Left renal pelvis (tissue), 4 donors: ENCODE results near the gene BEST2. TPM values are rescaled to one million over a fixed set of nuclear protein-coding genes. Genes with fewer than 3 reads are reported as not detected.

Experiments
- DNase-seq, 4 donors: peaks; one replicate each; pipeline ENCODE4 v3.0.0-alpha.2; 2013; ENCODE audit warnings: low read depth in 4 of 4, low spot score in 3 of 4
- polyA plus RNA-seq, 4 donors: library from polyadenylated mRNA; unstranded; fragments of 120-200 nt; gene quantifications; one replicate each; pipeline ENCODE4 v1.2.1, GENCODE V29; 2013; ENCODE audit not compliant: insufficient read length in 4 of 4

Gene BEST2
- polyA plus RNA-seq, 4 donors = 0.23 TPM; not detected in 3

- DNase-seq = no peak
Measured at GRCh38 chr19:12766051-12766521, 14.5 kb downstream of the BEST2 start.

DNA sequence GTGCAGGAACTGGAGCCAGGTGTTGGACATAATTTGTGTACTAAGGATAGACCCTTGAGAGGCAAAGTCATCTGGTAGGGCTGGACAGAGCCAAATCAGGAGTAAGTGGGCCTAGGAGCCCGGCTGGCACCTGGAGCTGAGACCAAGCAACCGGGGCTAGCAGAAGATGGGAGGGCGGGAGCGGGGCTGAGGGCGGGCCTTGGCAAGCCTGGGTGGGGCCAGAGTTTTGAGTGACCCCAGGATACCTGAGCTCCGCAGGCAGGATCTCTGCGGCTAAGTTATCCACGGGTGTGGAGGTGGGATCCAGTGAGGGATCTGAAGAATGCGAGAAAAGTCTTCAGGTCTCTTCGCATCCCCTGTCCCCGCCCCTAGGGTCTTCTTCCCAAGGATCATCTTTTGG lies 15.6 kb downstream of the BEST2 start:
- no peak for DNase-seq

GRCh38 chr19:12767666-12768065 lies 16.1 kb downstream of the BEST2 start:
- DNase-seq = no peak

DNA sequence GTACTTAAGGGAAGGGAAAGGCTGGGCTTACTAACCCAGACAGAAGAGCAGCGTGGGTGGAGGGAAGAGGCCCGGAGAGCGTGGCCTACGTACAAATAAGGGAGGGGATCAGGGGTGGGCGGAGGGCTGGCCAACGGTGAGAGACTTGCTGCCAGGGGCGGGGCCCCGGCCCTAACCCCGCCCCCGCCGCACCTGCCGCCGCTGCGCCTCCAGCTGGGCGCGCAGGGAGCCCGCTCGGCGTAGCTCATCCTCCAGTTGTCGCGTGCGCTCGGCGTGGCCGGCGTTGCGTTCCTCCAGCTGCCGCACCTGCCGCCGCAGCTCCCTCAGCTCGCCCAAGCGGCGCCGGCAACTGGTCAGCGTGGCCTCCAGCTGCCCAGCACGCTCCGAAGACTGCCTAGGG lies 18.1 kb downstream of the BEST2 start:
- DNase-seq = no peak

DNA sequence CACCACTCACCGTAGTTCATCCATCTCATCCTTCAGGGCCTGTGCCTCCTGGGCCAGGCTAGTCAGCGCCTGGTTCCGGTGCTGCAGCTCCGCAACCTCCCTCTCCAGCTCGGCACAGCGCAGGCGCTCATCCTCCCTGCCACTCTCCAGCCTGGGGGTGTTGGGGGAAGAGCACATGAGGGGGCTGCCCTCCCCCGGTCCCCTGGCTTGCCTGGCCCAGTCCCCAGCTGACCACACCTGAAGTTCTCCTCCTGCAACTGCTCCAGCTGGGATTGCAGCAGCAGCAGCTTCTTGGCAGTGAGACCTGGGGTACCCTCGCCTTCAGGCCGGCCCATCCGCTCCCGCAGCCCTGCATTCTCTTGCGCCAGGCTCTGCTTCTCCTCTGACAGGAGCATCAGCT lies 19.3 kb downstream of the BEST2 start:
- no peak for DNase-seq

GRCh38 chr19:12772323-12772722 lies 20.7 kb downstream of the BEST2 start:
- DNase-seq = no peak

DNA sequence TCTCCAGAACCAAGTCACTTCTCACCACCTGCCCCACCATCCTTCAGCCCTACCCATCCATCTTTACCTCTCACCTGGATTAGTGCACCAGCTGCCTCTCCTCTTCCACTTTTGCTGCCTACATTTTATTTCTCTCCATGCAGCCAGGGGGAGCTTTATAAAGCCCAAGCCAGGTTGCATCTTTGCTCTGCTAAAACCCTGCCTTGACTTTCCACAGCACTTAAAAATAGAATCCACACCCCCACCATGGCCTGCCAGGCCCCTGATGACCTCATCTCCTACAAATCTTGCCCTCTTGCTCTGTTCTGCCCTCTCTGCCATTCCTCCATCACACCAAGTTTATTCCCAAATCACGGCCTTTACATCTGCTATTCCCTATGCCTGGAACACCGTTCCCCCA lies 22.0 kb downstream of the BEST2 start:
- DNase-seq = no peak

DNA sequence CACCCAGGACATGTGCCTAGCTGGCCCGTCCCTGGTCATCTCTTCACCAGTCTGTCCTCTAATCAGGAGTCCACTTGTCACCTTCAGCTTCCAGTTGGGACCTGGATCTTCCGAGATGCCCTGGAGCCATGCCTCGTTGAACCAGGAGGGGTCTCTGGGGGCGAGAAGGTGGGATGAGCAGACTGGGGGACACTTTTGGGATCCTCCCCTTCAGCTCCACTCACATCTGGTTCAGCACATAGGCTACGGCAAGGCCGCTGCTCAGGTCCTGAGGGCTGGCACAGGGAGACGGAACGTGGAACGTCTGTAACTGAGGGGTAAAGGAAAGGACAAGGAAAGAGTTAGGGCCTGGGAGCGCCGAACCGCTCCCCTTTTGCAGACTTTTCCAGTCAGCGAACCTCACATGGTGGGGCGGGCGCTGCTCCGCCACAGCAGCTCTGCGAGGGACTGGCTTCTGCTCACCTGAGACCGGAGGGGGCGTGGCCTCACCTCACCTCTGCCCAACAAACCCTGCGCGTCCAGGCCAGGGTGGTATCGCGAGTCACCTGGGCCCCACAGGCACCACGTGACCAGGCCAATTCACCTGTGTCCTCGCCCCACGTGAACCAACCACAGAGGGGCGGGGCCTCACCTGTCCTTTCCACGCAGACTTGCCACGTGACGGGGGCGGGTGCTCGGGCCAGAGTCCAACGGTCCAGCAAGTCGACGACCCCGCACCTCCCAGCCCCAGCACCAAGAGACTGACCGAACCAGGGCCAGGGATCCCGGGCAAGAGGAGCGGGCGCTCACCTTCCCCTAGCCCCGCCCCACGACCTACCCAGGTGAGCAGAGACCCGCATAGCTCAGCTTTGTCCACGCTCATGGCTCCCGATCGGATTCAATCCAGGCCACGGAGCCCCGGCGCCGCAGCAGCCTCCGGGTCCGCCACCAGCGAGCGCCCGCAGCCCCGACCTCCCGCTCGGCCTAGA lies 23.3 kb downstream of the BEST2 start, which contains the start of gene HOOK2:
Gene HOOK2 (minus strand): TSS at position 965 of the 968 bp plus-strand sequence. CDS start 103 bp downstream, at position 862.
- no peak for DNase-seq

- DNase-seq = no peak
Measured at GRCh38 chr19:12777217-12778016, 25.8 kb downstream of the BEST2 start.

GRCh38 chr19:12778017-12778904 lies 26.7 kb downstream of the BEST2 start:
- no peak for DNase-seq

DNA sequence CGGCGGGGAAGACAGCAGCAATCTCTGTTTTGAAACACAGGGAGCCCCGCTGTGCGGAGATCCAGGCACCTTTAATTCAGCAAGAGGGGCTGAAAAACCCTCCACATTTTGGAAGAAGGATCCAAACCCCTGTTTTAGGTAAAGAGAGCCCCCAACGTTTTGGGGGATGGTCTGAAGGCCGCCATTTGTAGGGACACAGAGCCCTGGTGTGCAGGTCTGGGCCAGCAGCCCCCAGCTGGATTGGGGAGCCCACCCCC lies 27.2 kb downstream of the BEST2 start:
- no peak for DNase-seq

DNA sequence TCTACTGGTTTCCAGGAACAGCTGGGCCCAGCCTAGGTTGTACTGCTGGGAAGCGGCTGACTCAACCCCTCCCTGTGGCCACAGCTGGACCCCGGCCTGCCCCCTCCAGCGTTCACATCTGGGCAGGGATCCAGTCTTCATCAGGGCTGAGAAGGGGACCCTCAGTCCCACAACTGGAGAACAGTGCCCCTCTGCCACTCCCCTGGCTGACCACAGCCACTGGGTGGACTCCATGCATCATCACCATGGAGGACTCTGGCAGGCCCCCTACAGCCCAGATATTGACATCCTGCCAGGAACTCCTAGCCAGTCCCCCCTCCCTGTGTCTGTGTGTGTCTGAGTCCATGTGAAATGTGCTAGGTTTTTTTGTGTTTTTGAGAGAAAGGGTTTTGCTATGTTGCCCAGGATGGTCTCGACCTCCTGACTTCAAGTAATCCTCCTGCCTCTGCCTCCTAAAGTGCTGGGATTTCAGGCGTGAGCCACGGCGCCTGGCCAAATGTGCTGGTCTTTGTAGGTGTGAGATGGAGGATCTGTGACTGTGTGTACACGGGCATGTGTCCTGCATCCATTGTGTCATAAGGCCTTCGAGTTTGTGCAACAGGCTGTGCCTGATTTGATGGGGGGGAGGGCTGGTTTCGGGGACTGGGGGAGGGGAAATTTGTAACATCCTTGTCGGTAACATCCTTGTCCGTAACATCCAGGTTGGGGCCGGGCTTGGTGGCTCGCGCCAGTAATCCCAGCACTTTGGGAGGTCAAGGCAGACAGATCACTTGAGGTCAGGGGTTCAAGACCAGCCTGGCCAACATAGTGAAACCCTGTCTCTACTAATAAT lies 27.8 kb downstream of the BEST2 start:
- DNase-seq = no peak

DNA sequence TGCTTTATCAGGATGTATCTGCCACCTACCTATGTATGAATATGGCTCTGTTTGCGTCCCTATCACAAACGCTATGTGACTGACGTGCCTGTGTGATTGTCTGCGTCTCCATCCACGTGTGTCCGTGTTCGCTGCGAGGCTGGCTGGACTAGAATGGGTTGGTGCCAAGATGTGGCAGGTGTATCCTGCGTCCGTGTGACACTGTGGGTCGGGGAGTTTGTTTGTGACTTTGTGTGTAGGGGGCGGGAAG lies 30.5 kb downstream of the BEST2 start:
- DNase-seq = no peak

- no peak for DNase-seq
Measured at GRCh38 chr19:12782424-12783290, 31.1 kb downstream of the BEST2 start.

DNA sequence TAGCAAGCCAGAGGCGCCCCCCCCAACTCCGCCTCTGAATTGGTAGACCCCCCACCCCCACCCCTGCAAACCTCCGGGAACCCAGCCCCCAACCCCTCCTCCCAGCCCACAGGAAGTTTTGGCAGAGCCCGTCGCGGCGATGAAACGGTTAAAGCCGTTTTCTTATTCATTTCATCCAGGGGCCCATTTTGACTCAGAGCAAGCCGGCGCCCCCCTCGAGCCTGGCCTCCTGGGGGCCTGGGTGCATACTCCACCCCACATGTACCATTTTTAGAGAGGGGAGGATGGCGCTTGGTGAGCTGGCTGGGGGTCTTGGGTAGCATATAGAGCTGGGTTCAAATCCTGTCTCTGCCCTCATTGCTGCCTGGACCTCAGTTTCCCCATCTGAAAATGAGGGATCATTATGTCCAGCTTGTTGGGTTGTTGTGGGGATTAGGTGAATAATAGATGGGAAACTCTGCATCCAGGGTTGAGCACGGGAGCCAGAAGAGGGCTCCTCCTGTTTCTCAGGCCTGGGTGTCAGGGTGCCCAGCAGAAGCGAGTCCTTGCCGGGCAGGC lies 31.8 kb downstream of the BEST2 start:
- no peak for DNase-seq

- DNase-seq = no peak
Measured at GRCh38 chr19:12783849-12784393, 32.3 kb downstream of the BEST2 start.

DNA sequence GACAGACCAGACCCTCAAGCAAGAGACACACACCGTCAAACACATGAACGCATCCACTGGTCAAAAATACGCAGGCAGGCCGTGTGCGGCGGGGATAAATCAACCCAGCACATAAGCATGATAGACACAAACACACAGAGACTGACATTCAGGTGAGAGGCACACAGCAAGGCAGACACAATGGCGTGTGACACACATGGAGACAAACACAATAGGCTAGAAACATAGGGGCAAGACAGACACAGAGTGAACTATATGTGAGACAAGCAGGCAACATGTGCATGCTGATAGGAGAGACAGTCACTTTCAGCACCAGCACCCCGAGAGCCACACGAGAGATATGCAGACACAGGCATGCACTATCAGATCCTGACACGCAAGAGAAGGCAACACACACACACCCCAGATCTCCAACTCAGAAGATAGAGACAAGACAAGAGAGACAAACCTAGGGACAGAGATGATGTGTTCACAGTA lies 32.8 kb downstream of the BEST2 start:
- DNase-seq = no peak

DNA sequence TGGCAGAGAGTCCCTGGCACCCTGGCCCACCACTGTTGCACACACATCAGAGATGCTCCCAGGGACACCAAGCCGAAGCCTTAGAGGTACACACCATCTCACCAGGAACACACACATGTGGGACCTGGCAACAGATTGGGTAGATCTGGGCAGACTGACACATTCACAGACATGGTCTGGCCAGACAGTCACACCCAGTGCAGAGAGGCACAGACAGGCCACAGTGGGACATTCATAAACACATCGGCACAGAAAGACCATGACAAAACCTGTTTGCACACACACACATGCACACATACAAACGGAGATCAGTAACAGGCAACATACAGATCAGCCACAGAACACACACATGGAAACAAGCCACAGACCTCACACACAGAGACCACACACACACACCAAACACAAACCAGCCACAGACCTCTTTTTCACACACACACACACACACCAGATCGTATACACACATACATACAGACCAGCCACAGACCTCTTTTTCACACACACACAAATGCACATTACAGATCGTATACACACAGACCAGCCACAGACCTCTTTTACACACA lies 33.4 kb downstream of the BEST2 start:
- no peak for DNase-seq
